GM19025 (cell line): ENCODE measurements around the gene CFAP221.

Experiments used
- ATAC-seq: cut with Tn5 transposase; IDR thresholded peaks from one replicate; pipeline ENCODE4 v1.9.1; 2021; ENCODE audit warnings: mild to moderate bottlenecking, low read depth, moderate library complexity; ENCODE audit not compliant: unreplicated experiment

Gene CFAP221

DNA sequence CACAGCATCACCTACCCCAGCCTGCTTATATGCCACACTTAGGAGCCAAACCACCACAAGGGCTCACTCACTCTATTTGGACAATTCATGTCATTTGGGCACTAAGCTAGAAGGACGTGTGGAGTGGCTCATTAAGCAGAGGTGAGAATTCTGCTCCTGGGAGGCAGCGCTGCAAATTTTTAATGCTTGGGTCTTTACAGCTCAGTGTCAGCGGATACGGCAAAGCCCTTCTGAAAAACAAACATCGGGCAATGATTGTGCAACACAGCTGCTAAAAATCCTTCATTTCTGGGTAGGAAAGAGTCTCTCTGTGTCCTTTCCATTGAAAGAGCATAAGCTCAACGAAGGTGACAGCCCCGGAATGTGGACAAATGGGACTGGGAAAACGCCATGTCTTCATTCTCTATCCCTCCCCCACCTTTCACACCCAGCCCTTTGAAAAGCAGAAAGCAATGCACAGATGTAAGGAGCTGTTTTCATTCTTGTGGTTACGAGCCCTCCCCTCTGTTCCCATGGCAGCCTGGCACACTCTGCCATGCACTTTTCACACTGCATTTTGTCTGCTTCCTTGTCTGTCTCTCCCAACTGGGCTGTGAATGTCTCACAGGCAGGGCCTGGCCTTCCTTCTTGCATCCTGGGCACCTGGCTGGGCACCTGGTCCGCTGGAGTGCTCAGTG is 150.7 kb downstream of the CFAP221 start:
- no peak for ATAC-seq

DNA sequence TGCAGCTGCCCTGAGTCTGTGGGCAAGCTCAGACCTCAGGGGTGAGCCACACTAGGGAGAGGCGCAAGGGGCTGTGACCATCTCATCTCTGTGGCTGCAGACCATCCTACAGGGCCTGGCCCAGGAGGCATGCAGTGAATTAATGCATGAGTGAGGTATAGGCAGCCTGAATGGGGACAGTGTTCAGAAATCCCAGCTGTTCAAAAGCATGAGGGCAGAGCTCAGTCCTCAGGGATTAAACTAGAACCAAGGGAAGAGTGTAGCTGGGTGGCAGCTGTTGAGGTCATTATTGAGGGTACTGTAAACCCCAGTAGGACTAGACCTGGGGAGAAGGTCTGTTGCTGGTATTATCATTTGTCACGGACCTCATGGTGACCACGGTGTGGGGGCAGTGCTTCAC is 151.8 kb downstream of the CFAP221 start:
- no peak for ATAC-seq

DNA sequence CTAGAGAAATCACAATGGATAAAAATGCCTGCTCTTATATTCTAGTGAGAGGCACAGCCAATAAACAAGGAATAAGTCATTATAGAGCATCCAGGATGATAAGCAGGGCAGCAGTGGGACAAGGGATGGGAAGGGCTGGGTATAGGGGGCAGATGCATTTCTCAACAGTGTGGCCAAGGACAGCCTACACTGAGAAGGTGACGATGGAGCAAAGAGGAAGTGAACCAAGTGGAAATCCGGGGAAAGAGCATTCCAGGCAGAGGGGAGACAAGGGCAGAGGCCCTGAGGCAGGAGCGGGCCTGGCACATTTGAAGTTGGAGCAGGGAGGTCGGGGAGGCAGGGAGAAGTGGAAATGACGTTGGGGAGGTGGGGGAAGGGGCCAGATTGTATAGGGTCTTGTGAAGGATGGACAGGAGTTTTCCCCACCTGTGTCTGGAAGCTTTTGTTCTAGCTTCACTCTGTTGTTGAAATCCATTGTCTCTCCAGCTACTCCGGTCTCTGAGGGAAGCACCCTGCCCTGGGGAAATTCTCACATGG is 152.3 kb downstream of the CFAP221 start:
- no peak for ATAC-seq

DNA sequence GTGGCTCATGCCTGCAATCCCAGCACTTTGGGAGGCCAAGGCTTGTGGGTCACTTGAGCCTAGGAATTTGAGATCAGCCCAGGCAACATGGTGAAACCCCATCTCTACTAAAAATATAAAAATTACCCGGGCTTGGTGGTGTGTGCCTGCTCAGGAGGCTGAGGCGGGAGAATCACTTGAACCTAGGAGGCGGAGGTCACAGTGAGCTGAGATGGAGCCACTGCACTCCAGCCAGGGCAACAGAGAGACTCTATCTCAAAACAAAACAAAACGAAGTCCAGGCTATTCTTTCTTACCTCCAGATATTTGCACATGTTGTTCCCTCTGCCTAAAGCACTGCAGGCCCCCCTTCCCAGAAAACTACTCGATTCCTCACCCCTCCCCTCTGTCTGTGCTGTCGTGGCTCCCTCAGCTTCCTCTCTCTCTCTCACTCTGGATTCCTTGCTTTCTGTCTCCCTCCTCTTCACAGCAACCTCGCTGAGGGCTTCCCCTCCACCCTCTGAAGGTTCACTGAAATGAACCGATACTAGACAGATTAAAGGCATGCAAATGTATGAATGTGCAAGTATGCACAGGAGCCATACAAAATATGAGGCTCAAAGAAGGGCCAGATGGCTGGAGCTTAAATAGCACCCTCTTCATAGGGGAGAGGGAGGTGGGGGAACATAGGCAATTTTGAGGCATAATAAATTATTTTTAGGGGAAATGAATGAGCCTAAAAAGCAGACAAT is 153.2 kb downstream of the CFAP221 start:
- ATAC-seq, result peak; percentile 89

DNA sequence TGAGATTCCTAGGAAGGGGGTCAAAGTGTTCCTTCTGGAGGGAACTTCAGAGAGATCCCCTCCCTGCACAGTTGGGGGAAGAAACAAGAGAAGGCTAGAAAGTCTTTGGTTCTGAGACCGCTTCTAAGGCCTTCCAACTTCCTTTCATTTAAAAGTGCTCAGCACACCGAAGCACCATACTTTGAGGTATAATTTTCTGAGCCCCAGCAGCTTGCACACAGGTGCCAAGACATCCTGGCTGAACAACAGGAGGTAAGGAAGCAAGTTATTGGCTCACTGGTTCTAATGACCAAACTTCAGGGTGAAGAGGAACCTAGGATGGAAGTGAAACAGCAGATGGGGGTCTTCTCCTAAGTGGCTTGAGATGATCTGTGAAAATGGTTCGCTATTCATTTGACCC is 154.0 kb downstream of the CFAP221 start:
- no peak for ATAC-seq

DNA sequence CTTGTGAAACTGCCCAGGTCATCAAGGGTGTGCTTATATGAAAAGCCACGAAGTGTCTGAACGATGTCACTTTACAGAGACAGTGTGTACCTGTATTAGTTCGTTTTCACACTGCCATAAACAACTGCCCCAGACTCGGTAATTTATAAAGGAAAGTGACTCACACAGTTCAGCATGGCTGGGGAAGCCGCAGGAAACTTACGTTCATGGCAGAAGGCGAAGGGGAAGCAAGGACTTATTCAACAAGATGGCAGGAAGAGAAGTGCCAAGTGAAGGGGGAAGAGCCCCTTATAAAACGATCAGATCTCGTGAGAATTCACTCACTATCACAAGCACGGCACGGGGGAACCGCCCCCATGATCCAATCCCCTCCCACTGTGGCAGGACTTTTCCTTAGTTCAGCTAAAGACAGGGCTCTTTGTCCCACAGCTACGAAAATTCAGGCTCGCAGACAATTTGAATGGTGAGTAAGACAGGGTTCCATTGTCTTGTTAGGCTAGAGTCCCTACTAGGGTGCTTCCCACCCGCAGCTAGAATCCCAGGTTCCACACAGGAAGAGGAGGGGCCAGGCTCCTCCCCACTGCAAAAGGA is 154.9 kb downstream of the CFAP221 start:
- ATAC-seq, result no peak

DNA sequence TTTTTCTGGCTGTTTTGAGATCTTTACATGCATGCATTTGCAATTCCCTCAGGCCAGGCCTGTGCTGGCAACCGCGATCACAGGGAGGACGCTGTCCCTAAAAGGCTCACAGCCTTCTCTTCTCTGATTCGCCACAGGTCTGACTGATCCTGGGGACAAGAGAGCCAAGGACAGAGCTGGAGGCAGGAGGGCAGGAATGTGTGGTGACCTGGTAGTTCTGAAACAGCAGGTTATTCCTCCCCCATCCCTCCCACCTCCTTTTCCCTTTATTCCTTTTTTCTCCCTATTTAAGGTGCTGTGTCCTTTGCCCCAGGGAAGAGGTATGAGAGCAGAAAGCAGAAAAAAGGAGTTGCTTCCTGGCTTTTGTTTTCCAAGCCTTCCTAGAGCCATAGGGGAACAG is 156.6 kb downstream of the CFAP221 start:
- no peak for ATAC-seq

DNA sequence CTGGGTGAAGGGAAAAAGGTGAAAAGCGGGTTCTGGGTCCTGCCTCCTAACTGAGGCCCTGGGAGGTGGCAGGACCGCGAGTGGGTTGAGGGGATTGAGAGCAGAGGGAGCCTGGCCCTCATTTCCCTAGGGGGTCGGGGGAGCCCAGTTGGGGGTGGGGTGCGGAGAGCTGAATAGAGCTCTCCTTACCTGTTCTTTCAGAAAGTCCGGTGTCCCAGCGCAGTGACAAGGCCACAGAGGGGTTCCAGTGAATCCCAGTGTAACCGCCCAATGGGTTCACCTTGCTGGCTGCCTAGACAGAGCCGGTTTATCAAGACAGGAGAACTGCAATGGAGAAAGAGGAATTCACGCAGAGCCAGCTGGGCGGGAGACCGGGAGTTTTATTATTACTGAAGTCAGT is 157.1 kb downstream of the CFAP221 start:
- no peak for ATAC-seq

DNA sequence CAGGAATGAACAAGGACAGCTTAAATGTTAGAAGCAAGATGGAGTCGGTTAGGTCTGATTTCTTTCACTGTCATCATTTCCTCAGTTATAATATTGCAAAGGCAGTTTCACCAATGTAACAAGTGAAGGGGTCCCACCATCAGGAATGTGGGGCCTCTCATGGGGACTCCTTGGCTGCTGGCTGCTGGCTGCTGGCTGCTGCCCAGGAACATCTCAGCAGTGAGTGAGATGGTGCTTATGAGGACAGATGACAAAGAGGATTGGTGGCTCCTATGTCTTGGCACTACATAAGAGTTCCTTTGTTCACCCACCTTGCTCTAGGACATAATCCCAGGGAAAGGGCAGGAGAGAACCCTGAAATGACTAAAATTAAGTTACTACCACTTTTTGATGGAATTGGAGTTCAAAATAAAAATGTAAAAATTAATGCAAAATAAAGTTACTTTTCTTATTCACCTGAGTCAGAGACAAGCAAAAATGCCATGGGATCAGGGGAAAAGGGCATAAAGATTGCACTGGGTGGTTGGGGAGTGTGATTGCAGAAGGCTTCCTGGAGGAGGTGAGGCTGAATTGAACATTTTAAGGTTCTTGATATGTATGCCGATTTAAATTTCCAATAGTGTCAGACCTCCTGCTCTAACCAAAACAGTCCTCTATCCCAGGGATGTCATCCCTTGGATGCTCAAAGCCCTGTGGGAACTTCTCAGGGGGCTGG is 158.1 kb downstream of the CFAP221 start:
- no peak for ATAC-seq

DNA sequence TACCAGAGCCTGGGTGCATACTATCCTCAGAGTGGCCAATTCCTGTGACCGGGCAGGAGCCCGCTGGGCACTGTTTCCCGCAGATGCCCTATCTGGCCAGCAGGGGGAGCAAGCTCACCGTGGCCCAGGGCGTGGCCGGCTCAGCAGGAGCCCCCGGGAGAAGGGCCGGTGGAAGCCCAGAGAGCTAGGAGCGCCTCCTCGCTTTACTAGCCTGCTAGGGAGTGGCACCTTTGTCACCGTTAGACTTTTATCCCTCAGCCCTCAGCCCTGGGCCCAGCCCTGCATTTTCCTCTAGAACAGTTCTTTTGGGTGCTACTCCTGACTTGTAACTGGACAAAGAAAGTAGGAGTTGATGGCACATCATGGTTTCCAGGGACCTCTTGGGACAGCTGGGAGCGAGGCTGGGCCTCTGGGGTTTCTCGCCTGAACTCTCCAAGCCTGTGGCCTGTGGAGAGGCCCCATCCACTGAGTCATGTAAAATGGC is 158.7 kb downstream of the CFAP221 start:
- peak; percentile 83 for ATAC-seq

DNA sequence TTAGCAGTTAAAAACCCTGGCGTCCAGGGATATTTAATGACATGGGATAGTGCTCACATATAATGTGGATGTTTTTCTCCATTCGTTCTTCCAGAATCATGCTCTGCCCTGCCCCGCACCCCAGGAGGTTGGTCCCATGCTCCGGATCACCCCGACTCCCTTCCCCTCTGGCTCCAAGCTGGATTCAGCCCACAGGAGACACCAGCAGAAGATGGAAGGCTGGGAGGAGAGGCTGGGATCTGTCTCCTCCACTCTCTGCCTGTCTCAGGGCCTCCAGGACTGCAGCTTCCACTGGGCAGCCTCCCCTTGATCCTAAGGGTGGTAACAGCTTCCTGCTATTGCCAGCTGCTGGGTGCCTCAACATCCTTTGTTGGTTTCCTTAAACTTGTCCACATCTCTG is 159.3 kb downstream of the CFAP221 start:
- ATAC-seq, result no peak

DNA sequence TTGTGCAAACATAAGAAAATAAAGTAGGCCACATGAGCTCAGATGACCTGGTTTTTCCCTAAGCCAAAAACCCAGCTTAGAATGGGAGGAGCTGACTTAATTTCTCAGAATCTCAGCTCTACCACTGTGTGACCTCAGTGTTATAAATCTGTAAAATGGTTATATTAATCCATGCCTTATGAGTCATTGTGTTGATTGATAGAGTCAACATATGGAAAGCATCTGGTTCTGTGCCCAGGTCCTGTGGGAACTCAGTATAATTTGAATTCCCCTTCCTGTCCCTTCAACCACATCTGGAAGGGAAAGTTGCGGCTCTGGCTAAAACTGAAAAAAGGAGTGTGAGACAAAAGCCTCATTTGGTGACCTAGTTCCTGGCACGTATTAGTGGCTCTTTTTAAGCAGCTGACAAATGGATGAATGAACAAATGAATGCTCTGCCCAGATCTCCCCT is 160.4 kb downstream of the CFAP221 start:
- ATAC-seq, result no peak

DNA sequence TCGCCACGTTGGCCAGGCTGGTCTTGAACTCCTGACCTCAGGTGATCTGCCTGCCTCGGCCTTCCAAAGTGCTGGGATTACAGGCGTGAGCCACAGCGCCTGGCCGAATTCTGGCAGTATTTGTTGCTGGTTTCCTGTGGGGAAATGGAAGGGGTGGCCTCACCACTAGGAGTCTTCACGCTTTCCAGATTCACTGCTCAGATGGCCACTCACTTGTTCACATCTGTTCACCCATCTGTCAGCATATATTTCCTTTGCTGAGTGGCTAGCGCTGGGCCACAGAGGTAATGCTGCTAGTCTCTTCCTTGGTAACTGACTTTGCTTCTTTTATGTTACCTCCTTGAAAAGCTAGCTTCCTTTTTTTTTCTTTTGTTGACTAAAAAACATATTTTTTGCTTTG is 162.0 kb downstream of the CFAP221 start:
- no peak for ATAC-seq
